Tibial artery (tissue), 4 donors: ENCODE results near the gene KRT78.

Source experiments
- DNase-seq, 2 donors: peaks; one replicate each; pipeline ENCODE4 v3.0.0-alpha.2; 2019
- H3K27ac ChIP-seq, 2 donors: fragments of 200-600 bp; sonication (generic) in 1 of 2; 1 replicate in 1 of 2; 2 replicates in 1 of 2; pipeline ENCODE4 v1.5.1; 2018 to 2019; ENCODE audit warnings: mild to moderate bottlenecking in 1 of 2
- H3K27me3 ChIP-seq, 2 donors: fragments of 200-600 bp; sonication (generic) in 1 of 2; one replicate each; pipeline versions ENCODE4 v1.5.1 to v1.6.0; 2016 to 2019
- H3K36me3 ChIP-seq, 3 donors: fragments of 200-600 bp; sonication (generic) in 2 of 3; one replicate each; pipeline ENCODE4 v1.5.1; 2016 to 2019; ENCODE audit warnings: mild to moderate bottlenecking in 2 of 3
- H3K4me1 ChIP-seq, 4 donors: fragments of 200-600 bp; sonication (generic) in 2 of 4; 1 replicate in 3 of 4; 2 replicates in 1 of 4; pipeline ENCODE4 v1.5.1; 2016 to 2019
- H3K4me3 ChIP-seq, 2 donors: fragments of 200-600 bp; sonication (generic) in 1 of 2; 1 replicate in 1 of 2; 2 replicates in 1 of 2; pipeline ENCODE4 v1.5.1; 2018 to 2019; ENCODE audit warnings: mild to moderate bottlenecking in 2 of 2
- H3K9me3 ChIP-seq, 3 donors: fragments of 200-600 bp; sonication (generic) in 1 of 3; one replicate each; pipeline ENCODE4 v1.5.1; 2016 to 2019
- CTCF ChIP-seq, 2 experiments: fragments of 200-600 bp in 1 of 2; fragments of 450-650 bp in 1 of 2; IDR thresholded peaks; one replicate each; pipeline ENCODE4 v1.5.1; 2017 to 2019; ENCODE audit warnings: antibody characterized with exemption in 2 of 2, mild to moderate bottlenecking in 1 of 2, moderate library complexity in 1 of 2
- intact Hi-C: fragments of 100-400 bp; cut with DNase I; formaldehyde crosslinking; loops from one replicate; pipeline ENCODE4 v1.15.0; 2023; ENCODE audit warnings: low total_unique reads

Gene KRT78

GRCh38 chr12:52844386-52844785 lies 4.4 kb downstream of the KRT78 start:
- H3K27me3 ChIP-seq = peaks cover 0 to 24% of the 10 kb centered on the region in 2 donors
- DNase-seq = no peak
- no peaks in the 10 kb centered on the region for H3K9me3 ChIP-seq
- no peaks in the 10 kb centered on the region for H3K36me3 ChIP-seq
- intact Hi-C loops = loop anchor here (10.0 kb wide), 1 partner anchor 230 kb away; the partner anchor contains the start of gene KRT73
- H3K4me1 ChIP-seq = no peaks in the 10 kb centered on the region
- no peak overlapping the region for H3K27ac ChIP-seq
- no peak for TF ChIP-seq CTCF (IDR thresholded peaks at IDR 0.05)
- H3K4me3 ChIP-seq = no peak overlapping the region

GRCh38 chr12:52839436-52840105 lies 9.2 kb downstream of the KRT78 start:
- Histone ChIP-seq H3K36me3 (no peaks in the 10 kb centered on the region), H3K9me3 (no peaks in the 10 kb centered on the region), H3K27ac (no peak overlapping the region), H3K27me3 (peaks cover 0 to 33% of the 10 kb centered on the region in 2 donors), H3K4me1 (no peaks in the 10 kb centered on the region), H3K4me3 (no peak overlapping the region)
- TF ChIP-seq CTCF (IDR thresholded peaks at IDR 0.05) = no peak
- intact Hi-C loops = loop anchor here (10.0 kb wide), 1 partner anchor 225 kb away; the partner anchor contains the start of gene KRT73
- no peak for DNase-seq

GRCh38 chr12:52838609-52839435 lies 10.0 kb downstream of the KRT78 start:
- Histone ChIP-seq H3K4me3 (no peak overlapping the region), H3K27me3 (peaks cover 0 to 40% of the 10 kb centered on the region in 2 donors), H3K4me1 (no peaks in the 10 kb centered on the region), H3K36me3 (no peaks in the 10 kb centered on the region), H3K27ac (no peak overlapping the region), H3K9me3 (no peaks in the 10 kb centered on the region)
- intact Hi-C loops = no loop called here
- TF ChIP-seq CTCF (IDR thresholded peaks at IDR 0.05) = no peak
- no peak for DNase-seq

- DNase-seq = no peak
- intact Hi-C loops = no loop called here
- Histone ChIP-seq H3K4me3 (no peak overlapping the region), H3K27me3 (peaks cover 0 to 40% of the 10 kb centered on the region in 2 donors), H3K9me3 (no peaks in the 10 kb centered on the region), H3K4me1 (no peaks in the 10 kb centered on the region), H3K36me3 (no peaks in the 10 kb centered on the region), H3K27ac (no peak overlapping the region)
- no peak for TF ChIP-seq CTCF (IDR thresholded peaks at IDR 0.05)
Observed at GRCh38 chr12:52837781-52838608, 10.8 kb downstream of the KRT78 start.

GRCh38 chr12:52837413-52837741 lies 11.4 kb downstream of the KRT78 start:
- Histone ChIP-seq H3K9me3 (no peaks in the 10 kb centered on the region), H3K36me3 (no peaks in the 10 kb centered on the region), H3K27ac (no peak overlapping the region), H3K27me3 (peaks cover 0 to 40% of the 10 kb centered on the region in 2 donors), H3K4me3 (no peak overlapping the region), H3K4me1 (no peaks in the 10 kb centered on the region)
- intact Hi-C loops = no loop called here
- no peak for TF ChIP-seq CTCF (IDR thresholded peaks at IDR 0.05)
- no peak for DNase-seq
